Right cardiac atrium (tissue), 5 donors: ENCODE data around the gene PGAM1. TPM values are rescaled to one million over a fixed set of nuclear protein-coding genes. Genes with fewer than 3 reads are reported as not detected.
"Not testable (repeated sequence)": the region's sequence is repeated elsewhere in the genome, so short reads cannot be mapped to it uniquely, and the experiment has no call there.

ENCODE experiments used
- ATAC-seq, 2 donors: fragments of 200-7000 bp; cut with Tn5 transposase; one replicate each; pipeline versions ENCODE4 v1.8.0 to v1.9.1; 2020; ENCODE audit warnings: moderate library complexity in 2 of 2, mild to moderate bottlenecking in 1 of 2
- DNase-seq, 3 donors: peaks; one replicate each; pipeline ENCODE4 v3.0.0-alpha.2; 2020
- H3K27ac ChIP-seq: one replicate; pipeline ENCODE4 v1.5.1; 2013; ENCODE audit warnings: mild to moderate bottlenecking, low read length, control low read depth, moderate library complexity
- H3K27me3 ChIP-seq: one replicate; pipeline ENCODE4 v1.6.1; 2013; ENCODE audit not compliant: control insufficient read depth, insufficient read depth
- H3K4me1 ChIP-seq: one replicate; pipeline ENCODE4 v1.6.1; 2013; ENCODE audit warnings: low read length; ENCODE audit not compliant: control insufficient read depth, insufficient read depth
- H3K4me3 ChIP-seq: one replicate; pipeline ENCODE4 v1.5.1; 2013; ENCODE audit warnings: low read length, control low read depth
- H3K9me3 ChIP-seq: one replicate; pipeline ENCODE4 v1.6.1; 2013; ENCODE audit warnings: low read length; ENCODE audit not compliant: control insufficient read depth
- WGBS: extraction: QIAGEN DNeasy Blood & Tissue Kit; methylation state at CpG from one replicate; pipeline ENCODE4 v1.1.7; 2013; 5-methylcytosine and 5-hydroxymethylcytosine counted together
- intact Hi-C, 4 donors: fragments of 100-400 bp; cut with DNase I; formaldehyde crosslinking; loops; one replicate each; pipeline versions ENCODE4 v1.11.0 to v1.14.0; 2022 to 2023
- polyA plus RNA-seq: library from polyadenylated mRNA; stranded (reverse); fragments of 200-250 nt; gene quantifications from one replicate; pipeline ENCODE4 v1.2.3, GENCODE V29; 2013
- total RNA-seq, 4 donors: library from RNA; stranded (reverse); fragmentation: NEBNext Ultra II Directional; extraction: Animal tissue kit (Norgen Biotek cat#: 25700); gene quantifications; one replicate each; pipeline ENCODE4 v1.2.1, GENCODE V29; 2021
- donor health status: healthy with polysubstance abuse.
- donor health status: DM: no; HTN: yes; CAD: no.
- donor health status: DM: no; HTN: no; CAD: no.
- donor health status: DM: no; HTN: yes; CAD: no; lungs with severe emphysema.
- donor health status: DM: yes; HTN: yes; CAD: no.

The PGAM1 gene
- total and polyA plus RNA-seq, 5 donors, result 204 to 330 (median 311) TPM

GRCh38 chr10:97475936-97476594 lies 50.1 kb downstream of the PGAM1 start:
- H3K4me3 ChIP-seq, result no peak overlapping the region
- peaks cover 3% of the 10 kb centered on the region for H3K4me1 ChIP-seq
- peak; percentile 63 to 71 for ATAC-seq
- H3K27me3 ChIP-seq, result no peaks in the 10 kb centered on the region
- WGBS, result 67% methylated on average over 2 of the region's 2 CpGs
- no peaks in the 10 kb centered on the region for H3K9me3 ChIP-seq
- intact Hi-C loops, result no loop called here
- DNase-seq, result no peak
- no peak overlapping the region for H3K27ac ChIP-seq

DNA sequence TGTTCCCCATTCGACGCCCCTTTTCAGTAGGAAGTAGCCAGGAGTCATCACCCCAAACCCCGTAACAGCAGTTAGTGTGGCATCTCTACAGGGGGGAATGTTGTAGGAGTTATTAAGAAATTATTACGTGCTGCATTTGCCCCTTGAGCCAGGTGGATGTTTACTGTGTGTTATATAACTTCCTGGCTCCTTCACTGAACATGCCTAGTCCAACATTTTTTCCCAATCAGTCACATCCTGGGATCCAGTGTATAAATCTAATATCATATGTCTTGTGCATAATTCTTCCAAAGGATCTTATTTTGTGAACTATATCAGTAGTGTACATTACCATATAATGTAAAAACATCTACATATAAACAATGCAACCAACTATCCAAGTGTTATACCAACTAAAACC lies 53.4 kb downstream of the PGAM1 start:
- H3K4me3 ChIP-seq, H3K27me3 ChIP-seq, ATAC-seq, intact Hi-C loops, H3K27ac ChIP-seq, H3K4me1 ChIP-seq, DNase-seq, H3K9me3 ChIP-seq: not testable (repeated sequence)
- WGBS, result 91% methylated on average over 4 of the region's 4 CpGs

GRCh38 chr10:97479939-97480338 lies 53.9 kb downstream of the PGAM1 start:
- ATAC-seq (no peak), DNase-seq (no peak)
- Histone ChIP-seq H3K27me3 (no peaks in the 10 kb centered on the region), H3K27ac (no peak overlapping the region), H3K4me3 (no peak overlapping the region), H3K9me3 (no peaks in the 10 kb centered on the region), H3K4me1 (peaks cover 7% of the 10 kb centered on the region)
- 77% methylated on average over 9 of the region's 9 CpGs for WGBS
- intact Hi-C loops, result no loop called here

- peaks cover 4% of the 10 kb centered on the region for H3K4me1 ChIP-seq
- H3K9me3 ChIP-seq, result no peaks in the 10 kb centered on the region
- WGBS, result 80% methylated on average over 4 of the region's 4 CpGs
- H3K4me3 ChIP-seq, result no peak overlapping the region
- no peak for DNase-seq
- no peak for ATAC-seq
- intact Hi-C loops, result no loop called here
- H3K27ac ChIP-seq, result no peak overlapping the region
- no peaks in the 10 kb centered on the region for H3K27me3 ChIP-seq
These were observed 55.1 kb downstream of the PGAM1 start for GRCh38 chr10:97481071-97481470.

DNA sequence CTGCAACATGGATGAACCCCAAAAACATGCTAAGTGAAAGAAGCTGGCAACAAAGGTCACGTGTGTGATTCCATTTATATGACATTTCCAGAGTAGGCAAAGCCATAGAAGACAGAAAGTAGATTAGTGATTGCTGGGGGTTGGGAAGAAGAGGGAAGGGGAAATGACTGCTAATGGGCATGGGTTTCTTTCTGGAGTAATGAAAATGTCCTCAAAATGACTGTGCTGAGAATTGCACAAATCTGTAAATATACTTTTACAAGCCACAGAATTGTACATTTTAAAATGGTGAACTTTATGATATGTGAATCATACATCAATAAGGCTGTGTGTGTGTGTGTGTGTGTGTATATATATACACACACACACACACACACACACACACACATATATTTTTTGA lies 56.4 kb downstream of the PGAM1 start:
- no peak overlapping the region for H3K27ac ChIP-seq
- no peak for DNase-seq

More for the DNA sequence above, 56.4 kb downstream of the PGAM1 start:
- intact Hi-C loops, result no loop called here
- H3K4me1 ChIP-seq, result peaks cover 4% of the 10 kb centered on the region
- no peak overlapping the region for H3K4me3 ChIP-seq
- 92% methylated on average over 1 of the region's 1 CpG for WGBS
- no peaks in the 10 kb centered on the region for H3K9me3 ChIP-seq
- ATAC-seq, result no peak
- H3K27me3 ChIP-seq, result no peaks in the 10 kb centered on the region

Other genes starting within 250 kb of the PGAM1 start
- gene SLIT1, start 240.2 kb upstream of the PGAM1 start, total RNA-seq, result under 1 TPM; 0.11 to 0.29 (median 0.17) TPM
- gene SLIT1, start 240.2 kb upstream of the PGAM1 start, polyA plus RNA-seq, result 0.16 TPM
- 1 to 10 TPM; 3.6 to 6.3 (median 5.3) TPM for gene ARHGAP19, start 133.6 kb upstream of the PGAM1 start, total RNA-seq
- 2.4 TPM for gene ARHGAP19, start 133.6 kb upstream of the PGAM1 start, polyA plus RNA-seq
- 1 to 10 TPM; 1.6 to 6.6 (median 6.1) TPM for gene FRAT1, start 106.9 kb upstream of the PGAM1 start, total RNA-seq
- gene FRAT1, start 106.9 kb upstream of the PGAM1 start, polyA plus RNA-seq, result 2.7 TPM
- 1 to 10 TPM; 5.0 to 7.6 (median 7.5) TPM for gene FRAT2, start 91.5 kb upstream of the PGAM1 start, total RNA-seq
- gene FRAT2, start 91.5 kb upstream of the PGAM1 start, polyA plus RNA-seq, result 3.4 TPM
- gene RRP12, start 24.9 kb upstream of the PGAM1 start, total RNA-seq, result 10 to 100 TPM; 10.8 to 21.2 (median 14.2) TPM
- 18.4 TPM for gene RRP12, start 24.9 kb upstream of the PGAM1 start, polyA plus RNA-seq
- 10 to 100 TPM; 19.8 to 22.1 (median 21.1) TPM for gene EXOSC1, start 19.8 kb downstream of the PGAM1 start, total RNA-seq
- gene EXOSC1, start 19.8 kb downstream of the PGAM1 start, polyA plus RNA-seq, result 35.2 TPM
- 10 to 100 TPM; 18.9 to 28.6 (median 23.8) TPM for gene ZDHHC16, start 20.0 kb downstream of the PGAM1 start, total RNA-seq
- 23.4 TPM for gene ZDHHC16, start 20.0 kb downstream of the PGAM1 start, polyA plus RNA-seq
- 10 to 100 TPM; 32.8 to 40.0 (median 36.8) TPM for gene MMS19, start 72.2 kb downstream of the PGAM1 start, total RNA-seq
- gene MMS19, start 72.2 kb downstream of the PGAM1 start, polyA plus RNA-seq, result 33.7 TPM
- gene UBTD1, start 72.7 kb downstream of the PGAM1 start, total RNA-seq, result 10 to 100 TPM; 24.8 to 27.6 (median 25.8) TPM
- gene UBTD1, start 72.7 kb downstream of the PGAM1 start, polyA plus RNA-seq, result 42.1 TPM
- gene ANKRD2, start 146.6 kb downstream of the PGAM1 start, total RNA-seq, result 10 to 100 TPM in 3 of 4 donors, 1 to 10 TPM in 1; 9.9 to 19.3 (median 17.8) TPM
- 67.6 TPM for gene ANKRD2, start 146.6 kb downstream of the PGAM1 start, polyA plus RNA-seq
- 10 to 100 TPM in 3 of 4 donors, 1 to 10 TPM in 1; 4.4 to 13.4 (median 11.7) TPM for gene HOGA1, start 158.2 kb downstream of the PGAM1 start, total RNA-seq
- 15.0 TPM for gene HOGA1, start 158.2 kb downstream of the PGAM1 start, polyA plus RNA-seq
- gene C10orf62, start 163.5 kb downstream of the PGAM1 start, total RNA-seq, result under 1 TPM in 3 of 4 donors, not detected in 1; 0.25 to 0.76 (median 0.31) TPM
- gene C10orf62, start 163.5 kb downstream of the PGAM1 start, polyA plus RNA-seq, result 0.20 TPM
- gene MORN4, start 207.3 kb downstream of the PGAM1 start, total RNA-seq, result 10 to 100 TPM; 10.1 to 11.7 (median 11.0) TPM
- gene MORN4, start 207.3 kb downstream of the PGAM1 start, polyA plus RNA-seq, result 23.3 TPM
- 10 to 100 TPM; 11.7 to 14.7 (median 12.5) TPM for gene PI4K2A, start 214.5 kb downstream of the PGAM1 start, total RNA-seq
- 9.3 TPM for gene PI4K2A, start 214.5 kb downstream of the PGAM1 start, polyA plus RNA-seq